Epithelial cell of proximal tubule (primary cell): Measurements from ENCODE around the gene CDC42EP2. TPM values are rescaled to one million over a fixed set of nuclear protein-coding genes. Genes with fewer than 3 reads are reported as not detected.

Source experiments
- DNase-seq: peaks from one replicate; pipeline ENCODE4 v3.0.0-alpha.2; 2011; ENCODE audit warnings: low read depth
- H3K4me3 ChIP-seq: 2 replicates; pipeline ENCODE4 v1.5.1; 2011; ENCODE audit warnings: low read depth, mild to moderate bottlenecking, low read length
- total RNA-seq: library from RNA; depleted of rRNA; stranded (reverse); fragments of >200 nt; gene quantifications from 2 replicates; pipeline ENCODE4 v1.2.3, GENCODE V29; 2015
- TF ChIP-seq, protein P1 (sequence below): conservative IDR thresholded peaks from 2 replicates; pipeline ENCODE4 v1.5.1; 2012; ENCODE audit warnings: low read depth, mild to moderate bottlenecking, low read length

CDC42EP2 gene
- total RNA-seq, 1 donor from 2014 or later, result 18.6 TPM

DNA sequence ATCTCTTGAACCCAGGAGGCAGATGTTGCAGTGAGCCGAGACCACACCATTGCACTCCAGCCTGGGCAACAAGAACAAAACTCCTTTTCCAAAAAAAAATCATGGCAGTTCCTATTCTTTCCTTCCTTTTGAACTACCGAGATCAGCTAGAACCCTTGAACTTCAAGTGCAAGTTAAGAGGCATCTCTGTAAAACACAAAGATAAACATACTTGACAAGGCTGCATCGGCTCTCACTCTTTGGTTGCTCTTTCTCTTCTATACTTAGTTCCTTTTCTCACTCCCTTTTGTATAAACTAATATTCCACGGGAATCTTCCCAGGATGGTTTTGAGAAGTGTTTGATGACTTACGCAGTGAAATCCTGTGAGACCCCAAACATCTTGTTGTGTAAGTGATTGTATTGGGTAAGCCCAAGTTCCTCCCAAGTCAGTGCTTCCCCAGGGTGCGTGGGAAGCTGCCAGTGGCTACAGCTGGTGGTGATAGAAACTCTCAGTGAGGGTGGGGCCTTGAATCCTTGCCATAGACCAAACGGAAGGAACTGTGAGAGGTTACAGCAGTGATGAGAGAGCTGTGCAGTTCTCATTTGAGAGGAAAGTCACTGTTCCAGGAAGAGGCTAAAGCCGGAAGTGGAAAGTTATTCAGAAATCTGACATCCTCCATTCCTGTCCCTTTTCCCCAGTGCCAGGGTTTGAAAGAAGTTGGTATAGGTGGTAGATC lies 24.1 kb upstream of the CDC42EP2 start:
- TF ChIP-seq, protein P1, sequence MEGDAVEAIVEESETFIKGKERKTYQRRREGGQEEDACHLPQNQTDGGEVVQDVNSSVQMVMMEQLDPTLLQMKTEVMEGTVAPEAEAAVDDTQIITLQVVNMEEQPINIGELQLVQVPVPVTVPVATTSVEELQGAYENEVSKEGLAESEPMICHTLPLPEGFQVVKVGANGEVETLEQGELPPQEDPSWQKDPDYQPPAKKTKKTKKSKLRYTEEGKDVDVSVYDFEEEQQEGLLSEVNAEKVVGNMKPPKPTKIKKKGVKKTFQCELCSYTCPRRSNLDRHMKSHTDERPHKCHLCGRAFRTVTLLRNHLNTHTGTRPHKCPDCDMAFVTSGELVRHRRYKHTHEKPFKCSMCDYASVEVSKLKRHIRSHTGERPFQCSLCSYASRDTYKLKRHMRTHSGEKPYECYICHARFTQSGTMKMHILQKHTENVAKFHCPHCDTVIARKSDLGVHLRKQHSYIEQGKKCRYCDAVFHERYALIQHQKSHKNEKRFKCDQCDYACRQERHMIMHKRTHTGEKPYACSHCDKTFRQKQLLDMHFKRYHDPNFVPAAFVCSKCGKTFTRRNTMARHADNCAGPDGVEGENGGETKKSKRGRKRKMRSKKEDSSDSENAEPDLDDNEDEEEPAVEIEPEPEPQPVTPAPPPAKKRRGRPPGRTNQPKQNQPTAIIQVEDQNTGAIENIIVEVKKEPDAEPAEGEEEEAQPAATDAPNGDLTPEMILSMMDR, result no peak
- no peak for DNase-seq

DNA sequence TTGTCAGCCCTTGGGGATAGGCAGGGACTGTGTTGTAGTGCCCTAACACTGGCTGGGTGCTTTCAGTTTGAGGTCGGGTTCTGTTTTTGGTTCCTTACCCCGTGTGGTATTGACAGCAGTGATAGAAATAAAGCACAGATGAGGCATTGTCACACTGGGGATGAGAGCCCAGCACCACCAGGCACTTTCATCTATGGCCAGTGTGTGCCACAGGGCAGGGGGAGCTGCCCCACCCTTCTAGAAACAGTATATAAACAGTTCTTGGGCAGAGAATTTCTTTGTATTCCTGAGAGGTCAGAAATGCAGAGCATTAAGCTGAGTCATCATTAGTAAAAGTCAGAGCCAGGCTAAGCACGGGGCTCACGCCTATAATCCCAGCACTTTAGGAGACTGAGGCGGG lies 23.1 kb upstream of the CDC42EP2 start:
- DNase-seq, result no peak
- TF ChIP-seq, protein P1, result no peak
- H3K4me3 ChIP-seq, result no peak overlapping the region

More for the DNA sequence above, 24.1 kb upstream of the CDC42EP2 start:
- H3K4me3 ChIP-seq, result no peak overlapping the region

DNA sequence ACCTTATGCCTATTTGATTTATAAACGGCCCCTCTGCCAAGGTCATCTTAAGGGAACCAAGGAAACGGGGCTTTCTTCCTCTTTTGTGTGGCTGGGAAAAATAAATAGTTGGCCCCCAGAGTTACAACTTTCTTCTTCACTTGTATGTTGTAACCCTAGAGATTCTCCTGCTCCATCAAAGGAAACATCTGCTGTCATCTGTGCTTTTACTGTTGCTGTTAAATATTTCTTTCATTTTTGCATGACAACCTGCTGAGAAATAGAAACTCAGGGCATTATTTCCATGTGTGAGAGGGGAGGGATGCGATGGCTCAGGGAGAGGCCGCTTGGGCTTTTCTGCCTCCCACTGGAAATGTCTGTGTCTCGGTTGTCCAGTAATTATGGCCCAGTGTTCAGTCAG lies 21.8 kb upstream of the CDC42EP2 start:
- no peak overlapping the region for H3K4me3 ChIP-seq
- no peak for DNase-seq
- TF ChIP-seq, protein P1, result no peak

DNA sequence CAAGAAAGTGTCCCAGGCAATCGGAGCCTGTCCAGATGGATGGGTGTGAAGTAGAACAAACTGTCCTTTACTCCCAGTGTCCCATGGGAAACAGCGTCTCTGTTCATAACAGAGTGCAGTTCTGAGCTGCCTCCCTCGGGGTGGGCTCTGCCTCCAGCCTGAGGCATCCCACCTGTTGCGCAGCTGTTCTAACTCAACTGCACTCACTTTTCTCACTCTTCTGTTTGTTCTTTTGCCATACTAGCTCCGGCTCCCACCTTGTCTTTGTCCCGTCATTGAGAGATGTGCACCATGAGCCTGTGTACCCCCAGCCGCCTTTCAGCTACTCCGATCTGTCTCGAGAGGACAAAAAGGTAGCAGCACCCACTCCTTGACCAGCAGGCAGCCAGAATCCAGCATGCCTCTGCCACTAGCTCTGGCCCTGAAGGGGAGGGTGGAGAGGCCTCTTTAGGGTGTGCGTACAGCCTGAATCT lies 20.7 kb upstream of the CDC42EP2 start:
- no peak overlapping the region for H3K4me3 ChIP-seq
- TF ChIP-seq, protein P1, result no peak
- DNase-seq, result no peak

DNA sequence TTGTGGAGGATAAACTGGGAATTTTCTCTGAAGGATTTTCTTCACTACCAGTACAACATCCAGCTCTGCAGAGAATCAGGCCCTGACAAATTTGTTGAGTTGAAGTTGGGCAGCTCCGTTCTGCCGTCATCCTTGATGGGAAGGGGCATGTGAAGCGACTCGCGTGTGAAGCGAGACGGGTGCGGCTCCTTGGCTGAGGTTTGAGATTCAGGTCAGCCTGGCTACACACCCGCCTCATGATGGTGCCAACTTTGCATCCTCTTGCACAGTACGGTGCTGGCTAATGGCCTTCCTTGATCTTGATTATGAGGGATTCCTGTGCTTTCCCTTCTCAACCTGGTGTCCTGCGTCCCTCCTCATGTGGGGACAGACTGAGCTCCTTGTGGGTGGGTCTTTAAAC lies 19.7 kb upstream of the CDC42EP2 start:
- TF ChIP-seq, protein P1, result no peak
- DNase-seq, result no peak
- no peak overlapping the region for H3K4me3 ChIP-seq

DNA sequence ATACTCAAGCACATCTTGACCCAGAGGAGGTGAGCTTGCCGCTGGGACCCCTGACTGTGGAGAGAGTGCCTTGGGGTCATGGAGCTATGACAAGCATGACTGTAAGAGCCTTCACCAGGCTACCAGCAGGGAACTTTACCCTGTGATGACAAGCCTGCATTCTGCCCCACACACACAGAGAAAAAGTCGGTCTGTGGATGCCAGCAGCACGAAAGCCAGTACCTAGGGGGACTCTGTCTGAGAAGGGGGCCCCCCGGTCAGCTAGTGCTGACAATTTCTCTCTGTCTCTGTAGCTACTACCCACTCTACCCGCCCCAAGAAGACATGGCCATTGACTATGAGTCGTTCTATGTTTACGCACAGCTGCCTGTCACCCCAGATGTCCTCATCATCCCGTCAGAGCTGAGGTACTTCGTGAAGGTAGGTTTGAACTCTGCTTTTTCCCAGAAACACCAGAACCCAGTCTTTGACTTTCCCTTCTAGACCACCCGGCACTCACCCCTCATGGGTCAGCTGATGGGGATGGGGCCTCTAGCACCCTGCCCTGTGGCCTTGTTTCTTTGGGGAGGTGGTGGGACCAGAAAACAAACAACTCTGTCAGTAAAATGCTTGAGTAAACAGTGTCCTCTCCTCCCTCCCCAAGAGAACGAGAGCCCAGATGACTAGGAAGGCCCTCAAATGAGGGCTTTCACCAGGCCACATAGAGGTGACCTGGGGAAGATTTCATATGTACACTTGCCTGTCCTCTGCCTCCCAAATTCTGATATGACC lies 18.9 kb upstream of the CDC42EP2 start:
- TF ChIP-seq, protein P1, result no peak
- no peak overlapping the region for H3K4me3 ChIP-seq
- DNase-seq, result no peak
